GM20431 (cell line): ENCODE data around the gene CDK5RAP2.
"Not testable (repeated sequence)": the region's sequence is repeated elsewhere in the genome, so short reads cannot be mapped to it uniquely, and the experiment has no call there.

Experiments
- in situ Hi-C: fragments of 300-500 bp; cut with MseI, MboI; formaldehyde crosslinking; loops from one replicate; pipeline ENCODE4 v1.15.0; 2020; ENCODE audit warnings: low sequenced_read_pairs; ENCODE audit not compliant: unreplicated experiment

CDK5RAP2 gene

DNA sequence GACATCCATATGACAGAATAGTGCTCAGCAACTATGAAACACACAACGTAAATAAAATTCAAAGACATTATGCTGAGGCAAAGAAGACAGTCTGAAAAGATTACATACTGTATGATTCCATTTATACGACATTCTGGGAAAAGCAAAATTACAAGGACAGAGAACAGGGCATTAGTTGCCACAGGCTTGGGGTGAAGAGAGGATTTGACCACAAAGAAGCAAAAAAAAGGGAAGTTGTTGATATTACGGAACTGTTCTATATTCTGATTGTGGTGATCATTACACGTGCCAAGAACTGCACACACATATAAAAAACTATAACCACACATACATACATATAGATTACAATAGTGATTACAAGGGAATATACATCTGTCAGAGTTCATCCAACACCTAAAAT is 24.1 kb downstream of the CDK5RAP2 start:
- in situ Hi-C loops = no loop called here

DNA sequence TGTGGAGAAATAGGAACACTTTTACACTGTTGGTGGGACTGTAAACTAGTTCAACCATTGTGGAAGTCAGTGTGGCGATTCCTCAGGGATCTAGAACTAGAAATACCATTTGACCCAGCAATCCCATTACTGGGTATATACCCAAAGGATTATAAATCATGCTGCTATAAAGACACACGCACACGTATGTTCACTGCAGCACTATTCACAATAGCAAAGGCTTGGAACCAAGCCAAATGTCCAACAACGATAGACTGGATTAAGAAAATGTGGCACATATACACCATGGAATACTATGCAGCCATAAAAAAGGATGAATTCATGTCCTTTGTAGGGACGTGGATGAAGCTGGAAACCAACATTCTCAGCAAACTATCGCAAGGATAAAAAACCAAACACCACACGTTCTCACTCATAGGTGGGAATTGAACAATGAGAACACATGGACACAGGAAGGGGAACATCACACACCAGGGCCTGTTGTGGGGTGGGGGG is 27.7 kb downstream of the CDK5RAP2 start:
- in situ Hi-C loops = not testable (repeated sequence)

DNA sequence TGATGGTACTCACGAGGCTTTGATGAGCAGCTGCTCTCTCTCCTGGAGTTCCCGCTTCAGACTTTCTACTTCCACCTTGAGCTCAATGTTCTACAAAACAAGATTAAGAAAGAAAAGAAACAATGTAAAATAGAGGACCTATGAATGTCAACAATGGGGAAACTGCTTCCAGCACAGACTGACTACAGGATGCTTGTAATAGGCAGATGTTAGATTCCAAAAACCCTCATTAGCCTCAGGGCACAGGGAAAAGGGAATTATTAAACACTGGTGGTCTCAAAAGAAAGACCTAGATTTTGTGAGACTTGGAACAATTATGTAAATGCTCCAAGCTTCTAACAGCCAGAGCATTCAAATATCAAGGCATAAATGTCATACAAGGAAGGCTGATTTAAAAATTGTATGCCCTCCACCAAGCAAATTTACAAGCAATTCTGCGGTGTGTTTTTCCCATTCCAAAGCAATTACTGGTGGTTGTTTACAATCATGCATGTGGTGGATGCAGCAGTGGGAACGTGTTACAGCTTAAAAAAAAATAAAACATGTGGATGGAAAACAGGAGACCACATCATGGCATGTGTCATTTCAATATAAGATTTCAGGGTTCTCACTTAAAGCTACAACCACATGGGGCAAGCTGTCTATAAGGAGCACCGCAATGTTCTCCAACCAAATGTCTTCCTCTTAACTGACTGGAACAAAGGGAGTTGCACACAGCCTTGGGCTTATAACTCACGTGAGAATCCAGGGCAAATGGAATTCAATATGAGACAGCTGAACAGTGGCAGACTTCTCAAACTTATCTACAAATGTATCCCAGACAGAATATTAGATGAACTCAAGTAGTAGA is 34.0 kb downstream of the CDK5RAP2 start:
- in situ Hi-C loops = no loop called here

DNA sequence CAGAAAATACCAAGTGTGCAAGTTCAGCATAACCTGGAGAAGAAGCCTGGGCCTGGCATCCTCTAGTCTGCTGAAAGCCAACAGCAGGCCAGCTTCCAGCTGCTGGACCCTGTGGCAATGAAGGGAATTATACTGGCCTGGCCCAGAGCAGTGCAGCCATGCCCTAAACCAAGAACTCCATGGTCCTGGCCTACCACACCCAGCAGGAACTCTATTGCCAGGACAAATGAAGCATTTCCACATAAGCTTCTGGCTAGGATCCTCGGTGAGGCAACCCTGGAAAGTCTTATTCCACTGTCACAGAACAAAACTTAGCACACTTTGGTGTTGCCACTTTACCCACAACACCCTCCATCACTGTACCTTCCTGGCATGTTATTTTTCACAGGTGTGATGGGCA is 35.5 kb downstream of the CDK5RAP2 start:
- in situ Hi-C loops = no loop called here

DNA sequence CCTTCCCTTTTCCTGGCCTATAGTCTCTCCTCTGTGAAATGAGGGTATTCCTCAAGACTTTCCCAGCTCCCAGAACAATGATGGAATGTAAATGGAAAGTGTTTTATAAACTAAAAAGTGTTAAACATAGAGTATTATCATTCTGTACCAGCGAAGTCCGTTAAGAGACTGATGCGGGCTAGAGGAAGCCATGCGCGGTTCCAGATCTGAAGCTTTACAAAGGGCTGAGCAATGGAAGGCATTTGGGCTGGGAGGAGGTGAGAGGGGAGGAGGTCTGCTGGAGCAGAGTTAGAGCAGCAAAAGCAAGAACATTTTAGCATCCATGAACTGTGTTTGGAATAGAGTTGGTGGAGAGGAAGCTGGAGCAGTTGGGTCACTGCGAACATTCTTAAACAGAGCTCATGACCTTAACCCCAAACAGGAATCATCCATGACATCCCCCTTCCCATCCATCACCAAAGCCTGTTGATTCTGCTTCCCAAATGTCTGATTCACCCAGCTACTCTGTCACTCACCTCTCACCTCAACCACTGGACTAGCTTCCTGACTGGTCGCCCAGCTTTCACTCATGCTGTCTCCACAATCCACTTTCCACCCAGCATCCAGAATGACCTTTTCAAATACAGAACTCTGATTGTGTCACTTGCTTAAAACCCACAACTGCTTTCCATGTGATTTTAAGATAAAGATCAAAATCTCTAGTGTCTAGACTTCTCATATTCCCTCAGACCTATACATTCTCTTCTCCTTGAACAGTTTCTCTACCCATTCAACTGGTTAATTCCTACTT is 37.1 kb downstream of the CDK5RAP2 start:
- in situ Hi-C loops = no loop called here

DNA sequence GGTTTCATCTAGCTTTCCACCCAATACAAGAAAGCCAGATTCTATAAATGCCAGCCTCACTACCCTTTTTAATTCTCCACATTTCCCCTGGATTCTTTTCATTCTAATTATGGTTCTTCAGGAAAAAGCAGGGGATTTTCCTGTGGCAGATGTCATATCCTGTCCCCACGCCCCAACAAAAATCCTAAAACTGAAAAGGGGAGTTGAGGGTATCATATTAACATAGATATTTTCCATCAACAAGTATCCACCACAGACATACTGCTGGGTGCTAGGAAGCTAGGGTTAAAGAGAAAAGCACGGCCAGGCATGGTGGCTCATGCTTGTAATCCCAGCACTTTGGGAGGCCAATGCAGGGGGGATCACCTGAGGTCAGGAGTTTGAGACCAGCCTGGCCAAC is 38.0 kb downstream of the CDK5RAP2 start:
- in situ Hi-C loops = no loop called here

DNA sequence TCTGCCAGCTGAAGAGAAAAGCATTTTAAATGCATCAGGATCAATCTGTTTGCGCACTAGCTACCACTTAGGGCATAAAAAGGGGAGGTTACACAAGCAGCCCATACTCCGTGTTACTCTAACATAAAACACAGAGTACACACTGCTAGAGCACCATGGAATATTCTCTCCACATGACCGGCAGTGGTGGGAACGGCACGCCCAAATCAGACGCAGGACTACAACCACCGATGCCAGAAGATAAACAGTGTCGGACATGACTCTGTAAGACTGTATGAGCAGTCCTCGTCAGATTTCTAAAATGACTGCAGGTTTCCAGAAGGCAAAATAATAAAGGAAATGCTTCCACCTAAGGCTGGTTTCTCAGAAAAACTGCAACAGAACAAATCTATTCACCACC is 40.0 kb downstream of the CDK5RAP2 start:
- in situ Hi-C loops = no loop called here

DNA sequence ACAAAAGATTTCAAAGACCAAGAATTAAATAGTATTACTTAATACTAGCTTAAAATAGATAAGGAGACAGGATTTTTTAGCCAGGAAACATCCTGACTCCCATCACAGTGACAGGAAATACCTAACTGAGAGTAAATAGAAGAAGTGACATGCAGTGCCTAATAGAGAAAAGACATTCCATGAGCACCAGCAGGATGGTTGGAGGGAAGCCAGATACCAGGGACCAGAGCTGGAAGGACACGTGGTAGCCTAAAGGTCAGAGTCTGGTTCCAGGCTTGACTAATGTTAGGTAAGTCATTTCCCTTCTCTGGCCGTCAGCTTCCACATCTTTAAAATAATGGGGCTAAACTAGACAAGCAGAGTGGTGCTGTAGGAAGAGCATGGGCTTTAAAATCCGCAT is 41.6 kb downstream of the CDK5RAP2 start:
- in situ Hi-C loops = no loop called here

DNA sequence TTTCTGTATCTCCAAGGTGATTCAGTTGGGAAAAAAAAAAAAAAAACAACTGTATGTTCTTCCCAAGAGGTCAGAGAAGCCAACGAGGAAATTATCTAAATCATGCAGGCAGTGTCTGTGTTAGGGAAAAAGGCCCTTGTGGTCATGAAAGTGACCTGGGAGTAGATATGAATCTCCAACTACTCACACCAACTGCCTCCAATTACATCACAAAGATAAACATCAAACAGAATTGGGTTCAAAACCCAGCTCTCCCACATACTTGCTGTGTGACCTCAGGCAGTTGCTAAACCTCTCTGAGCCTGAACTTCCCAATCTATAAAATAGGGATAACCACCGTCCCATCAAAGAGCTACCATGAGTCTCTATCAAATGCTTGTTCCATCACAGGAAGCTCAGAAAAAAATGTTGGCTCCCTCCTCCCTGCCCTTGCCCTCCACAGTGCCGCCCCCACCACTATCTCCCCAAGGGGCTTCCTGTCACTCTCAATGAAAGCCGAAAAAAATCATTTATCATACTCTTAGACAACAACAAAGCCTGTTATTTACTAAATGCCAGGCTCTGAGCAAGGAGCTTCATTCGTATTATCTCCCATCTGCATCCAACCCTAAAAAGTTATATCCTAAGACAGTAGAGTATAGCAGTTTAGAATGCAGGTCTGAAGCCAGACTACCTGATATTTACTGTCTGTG is 42.9 kb downstream of the CDK5RAP2 start:
- in situ Hi-C loops = no loop called here

DNA sequence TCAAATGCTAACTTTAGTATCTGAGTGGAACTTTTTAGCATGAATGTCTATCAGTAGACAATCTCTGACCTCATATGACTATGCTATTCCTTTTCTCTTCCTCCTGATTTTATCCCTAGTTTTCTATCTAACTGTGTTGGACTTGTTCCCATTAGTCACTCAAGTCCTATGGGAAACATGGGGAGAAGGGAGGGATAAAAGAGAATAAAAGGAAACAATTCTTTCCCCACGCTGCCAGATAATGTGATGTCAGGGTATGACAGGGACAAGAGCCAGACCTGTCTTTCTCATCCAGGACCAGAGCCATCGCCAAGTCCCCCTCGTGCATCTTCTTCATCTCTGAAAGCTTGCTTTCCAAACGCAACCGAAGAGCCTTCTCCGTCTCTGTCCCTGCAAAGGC is 43.9 kb downstream of the CDK5RAP2 start:
- in situ Hi-C loops = no loop called here

DNA sequence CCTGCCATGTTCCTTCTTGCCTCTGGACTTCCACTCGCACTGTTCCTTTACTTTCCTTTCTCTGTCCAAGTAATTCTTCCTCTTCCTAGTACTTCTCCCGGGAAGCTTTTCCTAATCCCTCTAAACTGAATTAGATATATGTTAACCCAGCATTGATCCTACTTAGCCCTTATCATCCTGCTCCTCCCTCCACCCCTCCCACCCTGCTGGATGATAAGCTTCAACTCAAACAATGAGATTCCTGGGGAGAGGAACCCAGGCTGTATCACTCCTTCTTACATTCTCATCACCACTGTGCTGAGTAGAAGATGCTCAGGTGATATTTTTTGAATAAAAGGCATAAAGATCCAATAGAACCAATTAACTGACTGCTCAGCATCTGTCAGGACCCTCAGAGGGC is 45.7 kb downstream of the CDK5RAP2 start:
- in situ Hi-C loops = no loop called here

DNA sequence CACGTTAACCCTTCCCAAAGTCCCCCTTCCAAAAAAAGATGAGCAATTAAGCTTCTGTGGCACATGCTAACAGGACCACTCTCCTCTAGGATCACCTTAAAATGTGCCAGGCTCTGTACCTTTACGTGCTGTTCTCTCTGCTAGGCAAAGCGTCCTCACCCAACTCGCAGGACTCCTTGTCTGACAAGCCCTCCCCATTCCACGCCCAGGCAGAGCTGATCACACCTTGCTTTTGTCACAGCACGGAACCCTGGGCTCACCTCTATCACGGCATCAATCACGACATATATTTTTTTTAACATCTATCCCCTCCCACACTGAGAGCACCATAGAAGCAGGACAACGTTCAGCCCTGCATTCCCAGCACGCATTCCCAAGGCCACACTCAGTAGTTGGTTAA is 47.1 kb downstream of the CDK5RAP2 start:
- in situ Hi-C loops = no loop called here

DNA sequence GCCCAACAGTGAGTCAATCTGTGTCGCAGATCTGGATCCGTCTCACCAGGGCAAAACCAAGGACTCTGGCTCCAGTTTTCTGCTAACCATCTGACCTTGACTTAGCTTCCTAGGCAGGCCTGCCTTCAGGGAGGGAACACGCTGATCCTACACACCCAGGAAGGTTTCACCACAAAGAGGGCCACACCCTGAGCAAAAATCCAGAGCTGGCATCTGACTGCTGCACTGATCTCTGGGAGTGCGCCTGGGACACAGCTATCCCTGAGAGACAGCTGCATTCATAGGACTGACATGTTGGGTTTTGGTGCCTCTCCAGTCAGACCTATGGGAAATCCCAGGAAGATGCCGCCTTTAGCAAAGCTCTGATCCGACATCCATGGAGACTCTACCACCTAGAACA is 47.5 kb downstream of the CDK5RAP2 start:
- in situ Hi-C loops = no loop called here

DNA sequence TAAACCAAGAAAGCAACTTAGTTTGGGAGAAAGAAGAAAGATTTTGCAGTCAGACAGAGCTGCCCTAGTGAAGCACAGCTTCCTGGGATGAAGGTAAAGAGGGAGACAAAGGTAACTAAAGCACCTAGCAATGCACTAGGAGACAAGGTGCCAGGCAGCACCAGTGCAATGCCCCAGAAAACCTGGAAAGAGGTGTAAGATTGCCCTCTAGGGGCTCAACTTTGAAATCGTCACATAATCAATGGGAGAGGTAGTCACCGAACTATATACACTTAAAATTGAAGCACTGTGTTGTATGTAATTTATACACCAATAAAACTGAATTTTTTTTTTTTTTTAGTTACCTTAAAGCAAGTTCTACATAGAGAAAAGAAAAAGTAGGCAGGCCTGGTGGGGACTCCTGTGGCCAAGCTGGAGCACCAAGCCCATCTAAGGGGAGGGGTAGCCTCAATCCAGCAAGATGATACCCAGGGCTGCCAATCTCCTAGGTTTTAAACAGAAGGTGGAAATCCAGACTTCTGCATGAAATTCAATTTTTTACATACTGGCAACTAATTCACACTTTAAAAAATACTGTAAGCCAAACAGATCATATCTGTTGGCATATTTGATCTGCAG is 48.2 kb downstream of the CDK5RAP2 start:
- in situ Hi-C loops = no loop called here

DNA sequence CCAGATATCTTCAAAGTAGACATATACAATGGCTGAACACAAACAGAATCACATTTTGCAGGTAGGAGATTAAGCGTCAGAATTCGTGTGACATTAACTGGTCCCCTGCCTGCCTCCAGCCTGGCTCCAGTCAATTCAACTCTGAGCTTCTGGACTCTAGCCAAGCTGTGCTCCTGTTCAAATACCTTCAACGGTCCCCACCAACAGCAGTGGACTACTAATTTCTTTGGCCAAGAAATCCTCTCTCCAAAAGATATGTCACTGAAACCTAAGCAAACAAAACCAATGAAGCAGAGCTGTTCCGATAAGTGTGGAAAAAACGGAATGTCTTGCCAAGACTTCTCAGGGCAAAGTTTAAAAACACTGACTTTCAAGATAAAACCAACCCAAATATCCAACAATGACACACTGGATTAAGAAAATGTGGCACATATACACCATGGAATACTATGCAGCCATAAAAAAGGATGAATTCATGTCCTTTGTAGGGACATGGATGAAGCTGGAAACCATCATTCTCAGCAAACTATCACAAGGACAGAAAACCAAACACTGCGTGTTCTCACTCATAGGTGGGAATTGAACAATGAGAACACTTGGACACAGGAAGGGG is 49.6 kb downstream of the CDK5RAP2 start:
- in situ Hi-C loops = not testable (repeated sequence)

DNA sequence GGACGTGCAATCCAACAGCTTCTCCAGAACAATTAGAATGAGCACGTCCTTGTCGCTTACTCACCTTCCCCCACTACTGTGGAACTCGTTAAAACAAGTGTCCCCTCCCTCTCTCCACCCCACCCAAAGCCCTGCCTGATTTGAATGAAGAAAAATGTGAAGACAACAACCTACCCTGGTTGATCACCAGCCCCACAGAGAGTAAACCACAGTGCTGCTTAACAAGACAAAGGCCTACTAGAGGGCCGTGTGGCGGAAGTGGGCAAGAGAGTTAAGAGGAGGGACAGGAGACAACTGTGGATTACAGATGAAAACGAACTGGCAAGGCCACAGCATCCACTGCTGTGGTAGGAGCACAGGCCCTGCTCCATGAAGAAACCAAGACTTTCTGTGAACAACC is 51.1 kb downstream of the CDK5RAP2 start:
- in situ Hi-C loops = no loop called here

DNA sequence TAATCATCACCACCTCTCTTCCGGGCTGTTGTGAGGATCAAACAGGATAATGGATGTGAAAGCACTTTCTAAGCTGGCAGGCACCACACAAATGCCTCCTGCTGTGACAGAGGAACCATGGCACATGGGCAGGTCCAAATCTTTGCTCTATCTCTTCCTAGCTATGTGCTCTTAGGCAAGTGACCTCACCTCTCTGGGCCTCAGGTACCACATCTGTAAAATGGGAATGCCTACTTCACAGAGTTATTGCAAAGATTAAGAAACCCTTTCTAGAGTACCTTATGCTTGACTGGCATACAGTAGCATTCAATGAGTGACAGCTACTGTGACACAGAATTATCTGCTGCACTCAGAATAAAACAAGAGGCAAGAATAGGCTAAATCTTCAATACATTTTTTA is 51.6 kb downstream of the CDK5RAP2 start:
- in situ Hi-C loops = no loop called here

DNA sequence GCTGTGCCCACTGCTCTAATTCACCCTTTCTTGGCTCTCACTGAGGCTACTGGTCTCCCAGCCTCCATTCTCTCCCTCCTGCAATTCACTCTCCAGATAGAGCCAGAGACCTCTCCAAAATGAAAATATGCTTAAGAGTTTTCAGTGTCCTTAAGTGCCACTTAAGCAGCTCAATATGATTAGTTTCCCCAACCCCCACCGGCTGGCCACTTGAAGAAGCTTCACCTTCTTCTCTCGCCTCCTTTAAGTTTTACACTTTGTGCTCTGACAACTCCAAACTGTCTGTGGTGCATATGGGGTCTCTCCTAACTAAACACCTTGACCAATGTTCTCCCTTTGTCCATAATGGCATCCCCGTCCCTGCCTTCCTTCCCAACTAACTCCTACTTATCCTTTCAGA is 53.4 kb downstream of the CDK5RAP2 start:
- in situ Hi-C loops = no loop called here

DNA sequence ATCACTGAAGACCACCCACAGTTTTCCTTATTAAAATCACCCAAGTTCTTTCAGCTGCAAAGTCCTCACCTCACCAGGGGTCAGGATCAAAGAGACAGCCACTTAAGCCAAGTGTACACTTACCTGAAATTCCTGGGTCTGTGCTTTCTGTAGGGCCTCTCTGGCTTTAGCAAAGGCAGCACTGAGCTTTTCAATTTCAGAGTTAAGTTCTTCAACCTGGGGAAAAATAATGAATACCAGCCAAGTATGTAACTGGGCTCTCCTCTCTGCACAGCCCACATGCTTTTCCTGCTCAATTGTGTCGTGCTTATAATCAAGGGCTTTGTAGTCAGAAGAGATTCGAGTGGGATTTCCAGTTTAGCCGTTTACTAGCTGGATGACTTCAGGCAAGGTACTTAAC is 55.1 kb downstream of the CDK5RAP2 start:
- in situ Hi-C loops = no loop called here

DNA sequence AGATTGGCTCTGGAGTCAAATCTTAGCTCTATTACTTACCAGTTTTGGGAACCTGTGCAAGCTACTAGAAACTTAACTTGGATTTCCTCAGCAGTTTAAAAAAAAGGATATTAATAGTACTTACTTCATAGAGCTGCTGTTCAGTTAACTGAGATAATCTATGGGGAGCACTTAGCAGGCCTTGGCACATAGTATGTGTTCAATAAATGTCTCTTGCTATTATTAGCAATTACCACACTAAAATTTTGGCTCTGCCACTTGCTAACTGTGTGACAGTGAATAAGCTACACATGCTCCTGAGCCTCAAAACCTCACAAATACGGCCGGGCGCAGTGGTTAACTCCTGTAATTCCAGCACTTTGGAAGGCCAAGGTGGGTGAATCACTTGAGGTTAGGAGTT is 55.9 kb downstream of the CDK5RAP2 start:
- in situ Hi-C loops = no loop called here
